Gastroesophageal sphincter (tissue), 4 donors: Measurements from ENCODE around the gene CEACAM5. TPM values are rescaled to one million over a fixed set of nuclear protein-coding genes. Genes with fewer than 3 reads are reported as not detected.

Experiments
- ATAC-seq: fragments of 150-250 bp; one replicate; pipeline ENCODE4 v1.9.1; 2016; ENCODE audit warnings: mild to moderate bottlenecking, moderate library complexity
- H3K27ac ChIP-seq, 4 donors: fragments of 200-600 bp; sonication (generic) in 3 of 4; 1 replicate in 3 of 4; 2 replicates in 1 of 4; pipeline ENCODE4 v1.5.1; 2016 to 2019
- H3K27me3 ChIP-seq: fragments of 200-600 bp; sonication (generic); one replicate; pipeline ENCODE4 v1.5.1; 2019
- H3K36me3 ChIP-seq, 2 donors: fragments of 200-600 bp; sonication (generic); one replicate each; pipeline ENCODE4 v1.5.1; 2019; ENCODE audit warnings: control low read depth in 1 of 2
- H3K4me1 ChIP-seq, 3 donors: fragments of 200-600 bp; sonication (generic); 1 replicate in 2 of 3; 2 replicates in 1 of 3; pipeline ENCODE4 v1.5.1; 2016 to 2019; ENCODE audit warnings: control low read depth in 2 of 3
- H3K4me3 ChIP-seq, 2 donors: fragments of 200-600 bp; sonication (generic); one replicate each; pipeline ENCODE4 v1.5.1; 2019; ENCODE audit warnings: mild to moderate bottlenecking in 1 of 2, moderate library complexity in 1 of 2
- H3K9me3 ChIP-seq, 3 donors: fragments of 200-600 bp; sonication (generic); one replicate each; pipeline ENCODE4 v1.5.1; 2017 to 2019; ENCODE audit warnings: control low read depth in 2 of 3
- CTCF ChIP-seq, 4 experiments: fragments of 200-600 bp in 2 of 4; fragments of 450-650 bp in 2 of 4; sonication (generic) in 1 of 4; IDR thresholded peaks; one replicate each; pipeline ENCODE4 v1.5.1; 2017 to 2019; ENCODE audit warnings: antibody characterized with exemption in 4 of 4, mild to moderate bottlenecking in 2 of 4, moderate library complexity in 2 of 4
- EP300 ChIP-seq: sonication (generic); formaldehyde crosslinking; IDR thresholded peaks from one replicate; pipeline ENCODE4 v1.6.1; 2017; ENCODE audit warnings: antibody characterized with exemption, mild to moderate bottlenecking
- POLR2A ChIP-seq, 2 donors: fragments of 450-650 bp; IDR thresholded peaks; one replicate each; pipeline ENCODE4 v1.6.1; 2017; ENCODE audit warnings: antibody characterized with exemption in 2 of 2, mild to moderate bottlenecking in 2 of 2, moderate library complexity in 1 of 2
- POLR2AphosphoS5 ChIP-seq: sonication (generic); formaldehyde crosslinking; IDR thresholded peaks from one replicate; pipeline ENCODE4 v1.6.1; 2017; ENCODE audit warnings: antibody characterized with exemption
- WGBS, 2 donors: methylation state at CpG; one replicate each; pipeline ENCODE4 v1.1.5; 2018; ENCODE audit warnings: low coverage in 1 of 2; 5-methylcytosine and 5-hydroxymethylcytosine counted together
- total RNA-seq, 4 donors: library from RNA; depleted of rRNA; stranded (reverse); fragments of >200 nt; gene quantifications; one replicate each; pipeline ENCODE4 v1.1.0, GENCODE V29; 2016

CEACAM5 gene
- total RNA-seq, 4 donors from 2014 or later: 0.31 to 13.9 (median 0.31) TPM; not detected in 1

DNA sequence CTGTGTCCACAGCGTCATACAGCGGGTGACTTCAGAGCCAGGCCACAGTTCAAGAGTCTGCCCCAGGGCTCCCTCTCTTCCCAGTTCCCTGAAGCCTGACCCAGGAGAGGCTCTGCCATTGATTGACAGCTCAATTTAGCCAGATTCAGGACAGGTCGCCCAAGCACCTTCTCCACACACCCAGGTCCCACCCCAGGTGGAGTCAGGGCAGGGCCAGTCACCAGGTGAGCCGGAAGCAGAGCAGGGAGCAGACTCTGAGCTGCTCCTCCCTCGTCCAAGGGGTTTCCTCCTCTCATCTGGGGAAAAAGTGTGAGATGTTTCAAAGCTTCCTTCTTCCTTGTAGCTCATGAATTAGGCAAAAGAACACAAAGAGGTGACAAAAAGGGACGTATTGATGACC is 26.0 kb upstream of the CEACAM5 start:
- WGBS, 2 donors: 45% methylated on average over 2 of the region's 6 CpGs; no CpG with 5 or more reads in 1 of the 2 donors
- no peak for TF ChIP-seq POLR2A (IDR thresholded peaks at IDR 0.05)
- no peak for TF ChIP-seq CTCF (IDR thresholded peaks at IDR 0.05)

GRCh38 chr19:41687419-41687818 is 21.0 kb upstream of the CEACAM5 start:
- TF ChIP-seq POLR2AphosphoS5 (no peak), EP300 (no peak)
- H3K27me3 ChIP-seq: peaks cover 63% of the 10 kb centered on the region
- no peak overlapping the region for H3K4me3 ChIP-seq
- no peaks in the 10 kb centered on the region for H3K4me1 ChIP-seq
- no peak overlapping the region for H3K27ac ChIP-seq
- no peaks in the 10 kb centered on the region for H3K36me3 ChIP-seq
- peaks cover 0 to 15% (median 0%) of the 10 kb centered on the region in 3 donors for H3K9me3 ChIP-seq
- no peak for ATAC-seq
- WGBS, 2 donors: 100% methylated on average over 2 of the region's 3 CpGs; no CpG with 5 or more reads in 1 of the 2 donors

More for the DNA sequence above, 26.0 kb upstream of the CEACAM5 start:
- no peak overlapping the region for H3K4me3 ChIP-seq
- H3K4me1 ChIP-seq: no peaks in the 10 kb centered on the region
- no peak overlapping the region for H3K27ac ChIP-seq
- H3K36me3 ChIP-seq: no peaks in the 10 kb centered on the region
- no peaks in the 10 kb centered on the region for H3K9me3 ChIP-seq
- no peak for ATAC-seq
- peaks cover 38% of the 10 kb centered on the region for H3K27me3 ChIP-seq

DNA sequence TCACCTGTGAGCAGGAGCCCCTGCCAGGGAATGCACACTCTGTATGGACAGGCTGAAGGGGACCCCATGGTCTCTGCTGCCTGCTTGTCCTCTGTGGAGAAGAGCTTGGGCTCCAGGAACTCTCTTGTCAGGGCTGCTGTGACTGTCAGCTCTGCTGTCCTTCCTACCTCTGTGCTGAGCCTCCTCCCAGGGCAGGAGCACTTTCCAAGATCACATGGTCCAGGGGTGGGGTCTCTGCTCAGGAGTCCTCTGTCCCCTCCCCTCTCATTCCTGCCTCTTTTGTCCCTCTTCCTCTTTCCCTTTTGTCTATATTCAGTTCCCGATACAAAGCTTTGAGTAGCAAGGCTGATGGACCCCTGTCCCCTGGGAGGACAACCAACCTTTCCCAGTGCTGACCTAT is 20.3 kb upstream of the CEACAM5 start, which contains the start of gene CEACAM7:
Gene CEACAM7 (minus strand): TSS at position 173 of the 400 bp plus-strand sequence. CDS start 105 bp downstream, at position 68.
- H3K36me3 ChIP-seq: no peaks in the 10 kb centered on the region
- peaks cover 0 to 20% (median 0%) of the 10 kb centered on the region in 3 donors for H3K9me3 ChIP-seq
- TF ChIP-seq CTCF (IDR thresholded peaks at IDR 0.05) (no peak), POLR2A (IDR thresholded peaks at IDR 0.05) (no peak), POLR2AphosphoS5 (no peak), EP300 (no peak)
- no peak within 1 kb of the TSS for H3K4me3 ChIP-seq
- H3K27ac ChIP-seq: no peak within 1 kb of the TSS
- 60% methylated on average over 1 of the region's 1 CpG; no CpG with 5 or more reads in 1 of the 2 donors for WGBS, 2 donors
- ATAC-seq: no peak
- H3K27me3 ChIP-seq: peaks cover 56% of the 10 kb centered on the region
- no peaks in the 10 kb centered on the region for H3K4me1 ChIP-seq

DNA sequence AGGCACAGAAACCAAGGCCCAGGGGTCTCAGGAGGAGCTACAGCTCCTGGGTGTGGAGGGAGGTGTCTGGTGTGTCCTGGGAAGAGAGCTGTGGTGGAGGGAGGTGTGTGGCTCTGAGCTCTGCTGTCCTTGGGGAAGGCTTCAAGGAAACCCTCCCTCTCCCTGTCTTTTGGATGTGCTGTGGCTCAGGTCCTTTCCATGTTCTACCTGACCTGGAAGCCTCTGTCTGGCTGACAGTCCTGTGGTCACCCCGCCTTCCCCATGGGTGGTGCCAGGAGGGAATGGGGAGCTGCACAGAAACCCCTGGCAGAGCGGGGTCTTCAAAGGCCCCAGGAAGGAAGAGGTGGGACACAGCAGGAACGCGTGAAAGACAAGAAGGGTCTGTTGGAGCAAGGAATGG is 19.7 kb upstream of the CEACAM5 start:
- Histone ChIP-seq H3K9me3 (peaks cover 0 to 26% (median 0%) of the 10 kb centered on the region in 3 donors), H3K36me3 (no peaks in the 10 kb centered on the region), H3K4me1 (no peaks in the 10 kb centered on the region), H3K27ac (no peak overlapping the region), H3K27me3 (peaks cover 52% of the 10 kb centered on the region), H3K4me3 (no peak overlapping the region)
- TF ChIP-seq EP300 (no peak), POLR2AphosphoS5 (no peak), CTCF (IDR thresholded peaks at IDR 0.05) (no peak), POLR2A (IDR thresholded peaks at IDR 0.05) (no peak)
- WGBS, 2 donors: 70 to 90% methylated on average over 2 of the region's 4 CpGs
- ATAC-seq: no peak

- peaks cover 0 to 33% (median 0%) of the 10 kb centered on the region in 3 donors for H3K9me3 ChIP-seq
- H3K4me1 ChIP-seq: no peaks in the 10 kb centered on the region
- ATAC-seq: no peak
- peaks cover 53% of the 10 kb centered on the region for H3K27me3 ChIP-seq
- TF ChIP-seq CTCF (IDR thresholded peaks at IDR 0.05) (no peak), POLR2A (IDR thresholded peaks at IDR 0.05) (no peak)
- WGBS, 2 donors: 46 to 80% methylated on average over 1 to 2 of the region's 4 CpGs
- no peaks in the 10 kb centered on the region for H3K36me3 ChIP-seq
- H3K27ac ChIP-seq: no peak overlapping the region
- H3K4me3 ChIP-seq: no peak overlapping the region
Measured at GRCh38 chr19:41689993-41690800, 18.2 kb upstream of the CEACAM5 start.
